Tibial nerve (tissue), 4 donors: ENCODE data around the gene SLC25A41. TPM values are rescaled to one million over a fixed set of nuclear protein-coding genes. Genes with fewer than 3 reads are reported as not detected.

Experiments
- DNase-seq, 2 donors: peaks; one replicate each; pipeline ENCODE4 v3.0.0-alpha.2; 2019; ENCODE audit warnings: low spot score in 2 of 2
- H3K27ac ChIP-seq, 4 donors: fragments of 200-600 bp; sonication (generic) in 3 of 4; one replicate each; pipeline ENCODE4 v1.5.1; 2017 to 2019; ENCODE audit warnings: mild to moderate bottlenecking in 1 of 4
- H3K27me3 ChIP-seq, 2 donors: fragments of 200-600 bp; sonication (generic) in 1 of 2; one replicate each; pipeline versions ENCODE4 v1.5.1 to v1.6.0; 2017 to 2019
- H3K36me3 ChIP-seq, 3 donors: fragments of 200-600 bp; sonication (generic); one replicate each; pipeline ENCODE4 v1.5.1; 2018 to 2019
- H3K4me1 ChIP-seq, 4 donors: fragments of 200-600 bp; sonication (generic) in 3 of 4; one replicate each; pipeline ENCODE4 v1.5.1; 2017 to 2019
- H3K4me3 ChIP-seq, 4 donors: fragments of 200-600 bp; sonication (generic) in 3 of 4; one replicate each; pipeline ENCODE4 v1.5.1; 2017 to 2019; ENCODE audit warnings: mild to moderate bottlenecking in 1 of 4, moderate library complexity in 1 of 4
- H3K9me3 ChIP-seq, 4 donors: fragments of 200-600 bp; sonication (generic) in 3 of 4; one replicate each; pipeline ENCODE4 v1.5.1; 2017 to 2019
- EP300 ChIP-seq, 2 donors: sonication (generic); formaldehyde crosslinking; IDR thresholded peaks; one replicate each; pipeline ENCODE4 v1.6.1; 2017; ENCODE audit warnings: antibody characterized with exemption in 2 of 2, mild to moderate bottlenecking in 1 of 2
- POLR2A ChIP-seq, 2 donors: fragments of 450-650 bp; IDR thresholded peaks; one replicate each; pipeline ENCODE4 v1.6.1; 2017; ENCODE audit warnings: antibody characterized with exemption in 2 of 2, mild to moderate bottlenecking in 2 of 2, moderate library complexity in 2 of 2
- WGBS, 2 donors: methylation state at CpG; one replicate each; pipeline ENCODE4 v1.1.5; 2018; 5-methylcytosine and 5-hydroxymethylcytosine counted together
- total RNA-seq, 4 donors: library from RNA; depleted of rRNA; stranded (reverse); fragments of >200 nt; gene quantifications; one replicate each; pipeline ENCODE4 v1.1.0, GENCODE V29; 2016
- TF ChIP-seq, protein P1 (sequence below), 5 experiments: fragments of 200-600 bp in 3 of 5; fragments of 450-650 bp in 2 of 5; sonication (generic) in 3 of 5; IDR thresholded peaks; one replicate each; pipeline ENCODE4 v1.5.1; 2016 to 2019; ENCODE audit warnings: antibody characterized with exemption in 5 of 5, mild to moderate bottlenecking in 3 of 5, moderate library complexity in 2 of 5

Gene SLC25A41
- total RNA-seq: under 1 TPM in 1 of 4 donors, not detected in 3; 0.63 TPM

DNA sequence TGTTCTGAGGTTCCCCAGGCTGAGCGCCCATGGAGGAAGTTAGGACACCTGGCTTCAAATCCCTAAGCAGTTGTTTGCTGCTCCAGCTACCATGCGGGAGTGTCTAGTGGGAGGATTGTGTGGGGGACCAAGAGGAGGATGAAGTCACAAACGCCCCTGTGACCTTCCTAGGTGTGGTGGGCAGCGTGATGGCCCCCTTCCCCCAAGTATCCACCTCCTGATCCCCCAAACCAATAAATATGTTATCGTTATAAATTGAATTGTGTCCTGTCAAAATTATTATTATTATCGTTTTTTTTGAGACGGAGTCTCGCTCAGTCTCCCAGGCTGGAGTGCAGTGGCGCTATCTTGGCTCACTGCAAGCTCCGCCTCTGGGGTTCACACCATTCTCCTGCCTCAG lies at the start of gene SLC25A41:
Gene SLC25A41, minus strand, starts transcription at position 101 of the 400 bp plus-strand sequence. Its CDS starts 70 bp downstream, at position 31.
- TF ChIP-seq, protein P1, sequence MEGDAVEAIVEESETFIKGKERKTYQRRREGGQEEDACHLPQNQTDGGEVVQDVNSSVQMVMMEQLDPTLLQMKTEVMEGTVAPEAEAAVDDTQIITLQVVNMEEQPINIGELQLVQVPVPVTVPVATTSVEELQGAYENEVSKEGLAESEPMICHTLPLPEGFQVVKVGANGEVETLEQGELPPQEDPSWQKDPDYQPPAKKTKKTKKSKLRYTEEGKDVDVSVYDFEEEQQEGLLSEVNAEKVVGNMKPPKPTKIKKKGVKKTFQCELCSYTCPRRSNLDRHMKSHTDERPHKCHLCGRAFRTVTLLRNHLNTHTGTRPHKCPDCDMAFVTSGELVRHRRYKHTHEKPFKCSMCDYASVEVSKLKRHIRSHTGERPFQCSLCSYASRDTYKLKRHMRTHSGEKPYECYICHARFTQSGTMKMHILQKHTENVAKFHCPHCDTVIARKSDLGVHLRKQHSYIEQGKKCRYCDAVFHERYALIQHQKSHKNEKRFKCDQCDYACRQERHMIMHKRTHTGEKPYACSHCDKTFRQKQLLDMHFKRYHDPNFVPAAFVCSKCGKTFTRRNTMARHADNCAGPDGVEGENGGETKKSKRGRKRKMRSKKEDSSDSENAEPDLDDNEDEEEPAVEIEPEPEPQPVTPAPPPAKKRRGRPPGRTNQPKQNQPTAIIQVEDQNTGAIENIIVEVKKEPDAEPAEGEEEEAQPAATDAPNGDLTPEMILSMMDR (IDR thresholded peaks at IDR 0.05): no peak
- H3K4me3 ChIP-seq: no peak within 1 kb of the TSS
- H3K27ac ChIP-seq: no peak within 1 kb of the TSS
- DNase-seq: no peak
- H3K9me3 ChIP-seq: no peaks in the 10 kb centered on the region
- H3K4me1 ChIP-seq: no peaks in the 10 kb centered on the region
- no peaks in the 10 kb centered on the region for H3K27me3 ChIP-seq
- no peaks in the 10 kb centered on the region for H3K36me3 ChIP-seq
- 91 to 95% methylated on average over 10 of the region's 10 CpGs for WGBS, 2 donors

- no peaks in the 10 kb centered on the region for H3K9me3 ChIP-seq
- TF ChIP-seq EP300 (IDR thresholded peaks at IDR 0.05) (no peak), POLR2A (IDR thresholded peaks at IDR 0.05) (no peak)
- TF ChIP-seq, protein P1 (IDR thresholded peaks at IDR 0.05): no peak
- H3K4me3 ChIP-seq: no peak overlapping the region
- peaks cover 0 to 10% of the 10 kb centered on the region in 2 donors for H3K27me3 ChIP-seq
- no peak for DNase-seq
- no peaks in the 10 kb centered on the region for H3K36me3 ChIP-seq
- WGBS, 2 donors: 48 to 56% methylated on average over 3 of the region's 3 CpGs
- H3K27ac ChIP-seq: no peak overlapping the region
- H3K4me1 ChIP-seq: no peaks in the 10 kb centered on the region
Observed at GRCh38 chr19:6483235-6483634, 49.7 kb upstream of the SLC25A41 start.

GRCh38 chr19:6482343-6482686 lies 48.8 kb upstream of the SLC25A41 start:
- 96% methylated on average over 8 of the region's 8 CpGs for WGBS, 2 donors
- peaks cover 0 to 11% of the 10 kb centered on the region in 2 donors for H3K27me3 ChIP-seq

GRCh38 chr19:6481541-6482342 lies 48.2 kb upstream of the SLC25A41 start, which contains the start of gene DENND1C:
Gene DENND1C, minus strand, starts transcription at chr19:6481787. Its CDS starts 92 bp downstream, at chr19:6481695.
- Histone ChIP-seq H3K27me3 (peaks cover 0 to 17% of the 10 kb centered on the region in 2 donors), H3K27ac (peak within 1 kb of the TSS in 1 of 4 donors; percentile 75), H3K36me3 (no peaks in the 10 kb centered on the region), H3K9me3 (no peaks in the 10 kb centered on the region), H3K4me3 (peak within 1 kb of the TSS in 2 of 4 donors; percentile 41 to 50), H3K4me1 (peaks cover 0 to 5% (median 0%) of the 10 kb centered on the region in 4 donors)
- WGBS, 2 donors: 20 to 35% methylated on average over 22 to 23 of the region's 24 CpGs
- TF ChIP-seq, protein P1 (IDR thresholded peaks at IDR 0.05): peak in 4 of 5 experiments; percentile 29 to 47 (median 40)
- TF ChIP-seq EP300 (IDR thresholded peaks at IDR 0.05): no peak
- peak in 1 of 2 donors; percentile 11 for DNase-seq

More at GRCh38 chr19:6482343-6482686, 48.8 kb upstream of the SLC25A41 start:
- no peaks in the 10 kb centered on the region for H3K4me1 ChIP-seq
- TF ChIP-seq EP300 (IDR thresholded peaks at IDR 0.05) (no peak), POLR2A (IDR thresholded peaks at IDR 0.05) (no peak)
- TF ChIP-seq, protein P1 (IDR thresholded peaks at IDR 0.05): no peak
- no peak for DNase-seq
- no peaks in the 10 kb centered on the region for H3K36me3 ChIP-seq
- H3K9me3 ChIP-seq: no peaks in the 10 kb centered on the region
- H3K27ac ChIP-seq: peak overlapping the region in 1 of 4 donors; percentile 75
- no peak overlapping the region for H3K4me3 ChIP-seq

DNA sequence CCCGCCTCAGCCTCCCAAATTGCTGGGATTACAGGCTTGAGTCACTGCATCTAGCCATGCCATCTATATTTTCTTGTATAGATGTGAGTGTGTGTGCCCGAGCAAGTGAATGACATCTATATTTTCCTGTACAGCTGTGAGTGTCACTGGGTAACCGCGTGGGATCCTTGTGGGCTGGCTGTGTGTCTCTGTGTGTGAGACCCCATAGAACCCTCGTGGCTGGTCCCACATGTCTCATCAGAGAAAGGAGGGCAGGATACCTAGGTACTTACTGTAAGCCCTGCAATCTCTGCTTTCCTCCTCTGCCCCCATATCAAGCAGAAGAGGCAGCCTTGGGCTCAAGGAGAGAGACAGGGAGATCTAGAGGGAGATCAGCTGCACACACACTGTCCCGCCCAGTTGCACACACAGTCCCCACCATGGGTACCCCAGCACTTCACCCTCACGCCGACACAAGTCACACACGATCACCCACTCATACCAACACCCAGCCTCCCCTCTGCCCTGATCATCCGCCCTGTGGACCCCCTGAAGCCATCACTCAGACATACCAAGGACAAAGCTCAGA lies 47.4 kb upstream of the SLC25A41 start:
- Histone ChIP-seq H3K27me3 (peaks cover 0 to 25% of the 10 kb centered on the region in 2 donors), H3K36me3 (no peaks in the 10 kb centered on the region), H3K4me1 (peaks cover 0 to 13% (median 0%) of the 10 kb centered on the region in 4 donors), H3K4me3 (peak overlapping the region in 2 of 4 donors; percentile 41 to 50), H3K27ac (peak overlapping the region in 1 of 4 donors; percentile 75), H3K9me3 (no peaks in the 10 kb centered on the region)
- TF ChIP-seq, protein P1 (IDR thresholded peaks at IDR 0.05): no peak
- no peak for TF ChIP-seq EP300 (IDR thresholded peaks at IDR 0.05)
- no peak for TF ChIP-seq POLR2A (IDR thresholded peaks at IDR 0.05)
- 75 to 84% methylated on average over 9 to 10 of the region's 10 CpGs for WGBS, 2 donors
- no peak for DNase-seq
